ENCODE results near the gene RMDN2.
A peak's percentile ranks its signal among the peaks of the same experiment; 100 is the strongest.

DNA sequence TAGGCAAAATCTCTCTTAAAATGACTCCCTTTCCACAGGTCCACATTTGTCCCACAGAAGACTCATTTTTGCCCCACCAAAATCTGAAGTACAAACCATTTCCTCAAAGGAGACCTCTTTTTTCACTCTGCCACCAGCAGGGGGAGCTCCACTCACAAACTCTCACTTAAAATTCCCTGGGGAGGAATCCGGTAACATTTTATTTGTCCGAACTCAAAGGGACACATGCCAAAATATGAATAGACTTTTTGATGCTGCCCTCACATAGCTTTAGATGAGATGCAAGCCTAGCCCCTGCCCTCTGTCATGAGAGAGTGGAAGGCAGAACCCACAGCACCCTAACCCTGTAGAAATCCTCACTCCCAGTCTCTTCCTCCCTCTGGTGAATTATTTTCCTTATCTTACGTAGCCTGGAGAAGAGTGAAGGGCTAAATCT is 57.1 kb downstream of the RMDN2 start:
- TF ChIP-seq, protein P1, sequence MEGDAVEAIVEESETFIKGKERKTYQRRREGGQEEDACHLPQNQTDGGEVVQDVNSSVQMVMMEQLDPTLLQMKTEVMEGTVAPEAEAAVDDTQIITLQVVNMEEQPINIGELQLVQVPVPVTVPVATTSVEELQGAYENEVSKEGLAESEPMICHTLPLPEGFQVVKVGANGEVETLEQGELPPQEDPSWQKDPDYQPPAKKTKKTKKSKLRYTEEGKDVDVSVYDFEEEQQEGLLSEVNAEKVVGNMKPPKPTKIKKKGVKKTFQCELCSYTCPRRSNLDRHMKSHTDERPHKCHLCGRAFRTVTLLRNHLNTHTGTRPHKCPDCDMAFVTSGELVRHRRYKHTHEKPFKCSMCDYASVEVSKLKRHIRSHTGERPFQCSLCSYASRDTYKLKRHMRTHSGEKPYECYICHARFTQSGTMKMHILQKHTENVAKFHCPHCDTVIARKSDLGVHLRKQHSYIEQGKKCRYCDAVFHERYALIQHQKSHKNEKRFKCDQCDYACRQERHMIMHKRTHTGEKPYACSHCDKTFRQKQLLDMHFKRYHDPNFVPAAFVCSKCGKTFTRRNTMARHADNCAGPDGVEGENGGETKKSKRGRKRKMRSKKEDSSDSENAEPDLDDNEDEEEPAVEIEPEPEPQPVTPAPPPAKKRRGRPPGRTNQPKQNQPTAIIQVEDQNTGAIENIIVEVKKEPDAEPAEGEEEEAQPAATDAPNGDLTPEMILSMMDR (conservative IDR thresholded peaks at IDR 0.05; ENCODE audit: low read depth in 2 of 2), result peak; percentile 78 to 99
- TF ChIP-seq EZH2 (IDR thresholded peaks at IDR 0.05; ENCODE audit: low read depth, unreplicated experiment) (no peak), POLR2AphosphoS5 (IDR thresholded peaks at IDR 0.05; ENCODE audit: low read depth) (no peak), STAT1 (IDR thresholded peaks at IDR 0.05; ENCODE audit: unreplicated experiment) (no peak), EZH2phosphoT487 (IDR thresholded peaks at IDR 0.05; ENCODE audit: unreplicated experiment) (no peak), JUNB (IDR thresholded peaks at IDR 0.05; ENCODE audit: unreplicated experiment) (no peak), ZNF114 (CRISPR knock-in tag; IDR thresholded peaks at IDR 0.05) (no peak), CREB1 (CRISPR knock-in tag; IDR thresholded peaks at IDR 0.05; ENCODE audit: low read depth) (no peak), NANOG (IDR thresholded peaks at IDR 0.05; ENCODE audit: borderline replicate concordance) (no peak), ZNF331 (CRISPR knock-in tag; IDR thresholded peaks at IDR 0.05; ENCODE audit: low read depth) (no peak)
- TF ChIP-seq, protein P2, sequence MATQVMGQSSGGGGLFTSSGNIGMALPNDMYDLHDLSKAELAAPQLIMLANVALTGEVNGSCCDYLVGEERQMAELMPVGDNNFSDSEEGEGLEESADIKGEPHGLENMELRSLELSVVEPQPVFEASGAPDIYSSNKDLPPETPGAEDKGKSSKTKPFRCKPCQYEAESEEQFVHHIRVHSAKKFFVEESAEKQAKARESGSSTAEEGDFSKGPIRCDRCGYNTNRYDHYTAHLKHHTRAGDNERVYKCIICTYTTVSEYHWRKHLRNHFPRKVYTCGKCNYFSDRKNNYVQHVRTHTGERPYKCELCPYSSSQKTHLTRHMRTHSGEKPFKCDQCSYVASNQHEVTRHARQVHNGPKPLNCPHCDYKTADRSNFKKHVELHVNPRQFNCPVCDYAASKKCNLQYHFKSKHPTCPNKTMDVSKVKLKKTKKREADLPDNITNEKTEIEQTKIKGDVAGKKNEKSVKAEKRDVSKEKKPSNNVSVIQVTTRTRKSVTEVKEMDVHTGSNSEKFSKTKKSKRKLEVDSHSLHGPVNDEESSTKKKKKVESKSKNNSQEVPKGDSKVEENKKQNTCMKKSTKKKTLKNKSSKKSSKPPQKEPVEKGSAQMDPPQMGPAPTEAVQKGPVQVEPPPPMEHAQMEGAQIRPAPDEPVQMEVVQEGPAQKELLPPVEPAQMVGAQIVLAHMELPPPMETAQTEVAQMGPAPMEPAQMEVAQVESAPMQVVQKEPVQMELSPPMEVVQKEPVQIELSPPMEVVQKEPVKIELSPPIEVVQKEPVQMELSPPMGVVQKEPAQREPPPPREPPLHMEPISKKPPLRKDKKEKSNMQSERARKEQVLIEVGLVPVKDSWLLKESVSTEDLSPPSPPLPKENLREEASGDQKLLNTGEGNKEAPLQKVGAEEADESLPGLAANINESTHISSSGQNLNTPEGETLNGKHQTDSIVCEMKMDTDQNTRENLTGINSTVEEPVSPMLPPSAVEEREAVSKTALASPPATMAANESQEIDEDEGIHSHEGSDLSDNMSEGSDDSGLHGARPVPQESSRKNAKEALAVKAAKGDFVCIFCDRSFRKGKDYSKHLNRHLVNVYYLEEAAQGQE (IDR thresholded peaks at IDR 0.05; ENCODE audit: unreplicated experiment), result no peak
- TF ChIP-seq, protein P3, sequence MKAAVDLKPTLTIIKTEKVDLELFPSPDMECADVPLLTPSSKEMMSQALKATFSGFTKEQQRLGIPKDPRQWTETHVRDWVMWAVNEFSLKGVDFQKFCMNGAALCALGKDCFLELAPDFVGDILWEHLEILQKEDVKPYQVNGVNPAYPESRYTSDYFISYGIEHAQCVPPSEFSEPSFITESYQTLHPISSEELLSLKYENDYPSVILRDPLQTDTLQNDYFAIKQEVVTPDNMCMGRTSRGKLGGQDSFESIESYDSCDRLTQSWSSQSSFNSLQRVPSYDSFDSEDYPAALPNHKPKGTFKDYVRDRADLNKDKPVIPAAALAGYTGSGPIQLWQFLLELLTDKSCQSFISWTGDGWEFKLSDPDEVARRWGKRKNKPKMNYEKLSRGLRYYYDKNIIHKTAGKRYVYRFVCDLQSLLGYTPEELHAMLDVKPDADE (IDR thresholded peaks at IDR 0.05), result peak; percentile 22; the same call in 1 of the 2 replicates
- TF ChIP-seq, protein P4, sequence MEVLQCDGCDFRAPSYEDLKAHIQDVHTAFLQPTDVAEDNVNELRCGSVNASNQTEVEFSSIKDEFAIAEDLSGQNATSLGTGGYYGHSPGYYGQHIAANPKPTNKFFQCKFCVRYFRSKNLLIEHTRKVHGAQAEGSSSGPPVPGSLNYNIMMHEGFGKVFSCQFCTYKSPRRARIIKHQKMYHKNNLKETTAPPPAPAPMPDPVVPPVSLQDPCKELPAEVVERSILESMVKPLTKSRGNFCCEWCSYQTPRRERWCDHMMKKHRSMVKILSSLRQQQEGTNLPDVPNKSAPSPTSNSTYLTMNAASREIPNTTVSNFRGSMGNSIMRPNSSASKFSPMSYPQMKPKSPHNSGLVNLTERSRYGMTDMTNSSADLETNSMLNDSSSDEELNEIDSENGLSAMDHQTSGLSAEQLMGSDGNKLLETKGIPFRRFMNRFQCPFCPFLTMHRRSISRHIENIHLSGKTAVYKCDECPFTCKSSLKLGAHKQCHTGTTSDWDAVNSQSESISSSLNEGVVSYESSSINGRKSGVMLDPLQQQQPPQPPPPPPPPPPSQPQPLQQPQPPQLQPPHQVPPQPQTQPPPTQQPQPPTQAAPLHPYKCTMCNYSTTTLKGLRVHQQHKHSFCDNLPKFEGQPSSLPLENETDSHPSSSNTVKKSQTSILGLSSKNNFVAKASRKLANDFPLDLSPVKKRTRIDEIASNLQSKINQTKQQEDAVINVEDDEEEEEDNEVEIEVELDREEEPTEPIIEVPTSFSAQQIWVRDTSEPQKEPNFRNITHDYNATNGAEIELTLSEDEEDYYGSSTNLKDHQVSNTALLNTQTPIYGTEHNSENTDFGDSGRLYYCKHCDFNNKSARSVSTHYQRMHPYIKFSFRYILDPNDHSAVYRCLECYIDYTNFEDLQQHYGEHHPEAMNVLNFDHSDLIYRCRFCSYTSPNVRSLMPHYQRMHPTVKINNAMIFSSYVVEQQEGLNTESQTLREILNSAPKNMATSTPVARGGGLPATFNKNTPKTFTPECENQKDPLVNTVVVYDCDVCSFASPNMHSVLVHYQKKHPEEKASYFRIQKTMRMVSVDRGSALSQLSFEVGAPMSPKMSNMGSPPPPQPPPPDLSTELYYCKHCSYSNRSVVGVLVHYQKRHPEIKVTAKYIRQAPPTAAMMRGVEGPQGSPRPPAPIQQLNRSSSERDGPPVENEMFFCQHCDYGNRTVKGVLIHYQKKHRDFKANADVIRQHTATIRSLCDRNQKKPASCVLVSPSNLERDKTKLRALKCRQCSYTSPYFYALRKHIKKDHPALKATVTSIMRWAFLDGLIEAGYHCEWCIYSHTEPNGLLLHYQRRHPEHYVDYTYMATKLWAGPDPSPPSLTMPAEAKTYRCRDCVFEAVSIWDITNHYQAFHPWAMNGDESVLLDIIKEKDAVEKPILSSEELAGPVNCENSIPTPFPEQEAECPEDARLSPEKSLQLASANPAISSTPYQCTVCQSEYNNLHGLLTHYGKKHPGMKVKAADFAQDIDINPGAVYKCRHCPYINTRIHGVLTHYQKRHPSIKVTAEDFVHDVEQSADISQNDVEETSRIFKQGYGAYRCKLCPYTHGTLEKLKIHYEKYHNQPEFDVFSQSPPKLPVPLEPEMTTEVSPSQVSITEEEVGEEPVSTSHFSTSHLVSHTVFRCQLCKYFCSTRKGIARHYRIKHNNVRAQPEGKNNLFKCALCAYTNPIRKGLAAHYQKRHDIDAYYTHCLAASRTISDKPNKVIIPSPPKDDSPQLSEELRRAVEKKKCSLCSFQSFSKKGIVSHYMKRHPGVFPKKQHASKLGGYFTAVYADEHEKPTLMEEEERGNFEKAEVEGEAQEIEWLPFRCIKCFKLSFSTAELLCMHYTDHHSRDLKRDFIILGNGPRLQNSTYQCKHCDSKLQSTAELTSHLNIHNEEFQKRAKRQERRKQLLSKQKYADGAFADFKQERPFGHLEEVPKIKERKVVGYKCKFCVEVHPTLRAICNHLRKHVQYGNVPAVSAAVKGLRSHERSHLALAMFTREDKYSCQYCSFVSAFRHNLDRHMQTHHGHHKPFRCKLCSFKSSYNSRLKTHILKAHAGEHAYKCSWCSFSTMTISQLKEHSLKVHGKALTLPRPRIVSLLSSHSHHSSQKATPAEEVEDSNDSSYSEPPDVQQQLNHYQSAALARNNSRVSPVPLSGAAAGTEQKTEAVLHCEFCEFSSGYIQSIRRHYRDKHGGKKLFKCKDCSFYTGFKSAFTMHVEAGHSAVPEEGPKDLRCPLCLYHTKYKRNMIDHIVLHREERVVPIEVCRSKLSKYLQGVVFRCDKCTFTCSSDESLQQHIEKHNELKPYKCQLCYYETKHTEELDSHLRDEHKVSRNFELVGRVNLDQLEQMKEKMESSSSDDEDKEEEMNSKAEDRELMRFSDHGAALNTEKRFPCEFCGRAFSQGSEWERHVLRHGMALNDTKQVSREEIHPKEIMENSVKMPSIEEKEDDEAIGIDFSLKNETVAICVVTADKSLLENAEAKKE (CRISPR knock-in tag; IDR thresholded peaks at IDR 0.05), result no peak

Data from GM23338 (cell line).